ENCODE data around the gene PITPNB. TPM values are rescaled to one million over a fixed set of nuclear protein-coding genes. Genes with fewer than 3 reads are reported as not detected.

The PITPNB gene
- total RNA-seq, 4 donors from 2014 or later, result 49.2 to 95.0 (median 75.6) TPM

- ATAC-seq (ENCODE audit: low FRiP score) (no peak), DNase-seq (ENCODE audit: low spot score) (no peak)
- TF ChIP-seq CTCF (IDR thresholded peaks at IDR 0.05), result no peak
Observed at GRCh38 chr22:27882507-27883290, 36.4 kb downstream of the PITPNB start.

- TF ChIP-seq CTCF (IDR thresholded peaks at IDR 0.05), result no peak
- DNase-seq (ENCODE audit: low spot score) (no peak), ATAC-seq (ENCODE audit: low FRiP score) (no peak)
Observed at GRCh38 chr22:27881421-27881820, 37.6 kb downstream of the PITPNB start.

- ATAC-seq (ENCODE audit: low FRiP score) (peak; percentile 63), DNase-seq (ENCODE audit: low spot score) (no peak)
- peak in 1 of 3 donors; percentile 28 for TF ChIP-seq CTCF (IDR thresholded peaks at IDR 0.05)
Observed at GRCh38 chr22:27880778-27881394, 38.2 kb downstream of the PITPNB start.

GRCh38 chr22:27879923-27880322 lies 39.1 kb downstream of the PITPNB start:
- peak in 1 of 3 donors; percentile 45 for TF ChIP-seq CTCF (IDR thresholded peaks at IDR 0.05)
- ATAC-seq (ENCODE audit: low FRiP score) (peak; percentile 38), DNase-seq (ENCODE audit: low spot score) (no peak)

GRCh38 chr22:27878541-27878940 lies 40.5 kb downstream of the PITPNB start:
- ATAC-seq (ENCODE audit: low FRiP score), result no peak
- DNase-seq (ENCODE audit: low spot score), result no peak
- TF ChIP-seq CTCF (IDR thresholded peaks at IDR 0.05), result no peak

- no peak for ATAC-seq (ENCODE audit: low FRiP score)
- TF ChIP-seq CTCF (IDR thresholded peaks at IDR 0.05), result no peak
- DNase-seq (ENCODE audit: low spot score), result no peak
Observed at GRCh38 chr22:27877501-27877900, 41.6 kb downstream of the PITPNB start.

GRCh38 chr22:27876684-27877083 lies 42.4 kb downstream of the PITPNB start:
- ATAC-seq (ENCODE audit: low FRiP score) (no peak), DNase-seq (ENCODE audit: low spot score) (no peak)
- TF ChIP-seq CTCF (IDR thresholded peaks at IDR 0.05), result no peak

Data from omental fat pad (tissue), 4 donors.